IMR-90 (cell line): Measurements from ENCODE around the gene TBC1D22B.

ENCODE experiments used
- POLR2A ChIP-seq: IDR thresholded peaks from 2 replicates; pipeline ENCODE4 v1.6.1; 2012; ENCODE audit warnings: mild to moderate bottlenecking, low read depth, low read length
- RFX5 ChIP-seq: IDR thresholded peaks from 2 replicates; pipeline ENCODE4 v1.8.0; 2012; ENCODE audit warnings: low read depth, mild to moderate bottlenecking, low read length, moderate library complexity
- TF ChIP-seq, protein P1 (sequence below): conservative IDR thresholded peaks from 2 replicates; pipeline ENCODE4 v1.5.1; 2012; ENCODE audit warnings: mild to moderate bottlenecking, low read depth, low read length, improper control_type of control experiment
- TF ChIP-seq, protein P2 (sequence below): fragments of 150-350 bp; IDR thresholded peaks from 2 replicates; pipeline ENCODE4 v1.6.1; 2016; ENCODE audit warnings: low read depth, mild to moderate bottlenecking, low read length, moderate library complexity, borderline replicate concordance
- TF ChIP-seq, protein P3 (sequence below): fragments of 150-350 bp; IDR thresholded peaks from 2 replicates; pipeline ENCODE4 v1.6.1; 2017; ENCODE audit warnings: mild to moderate bottlenecking, antibody characterized with exemption, low read length, low read depth

DNA sequence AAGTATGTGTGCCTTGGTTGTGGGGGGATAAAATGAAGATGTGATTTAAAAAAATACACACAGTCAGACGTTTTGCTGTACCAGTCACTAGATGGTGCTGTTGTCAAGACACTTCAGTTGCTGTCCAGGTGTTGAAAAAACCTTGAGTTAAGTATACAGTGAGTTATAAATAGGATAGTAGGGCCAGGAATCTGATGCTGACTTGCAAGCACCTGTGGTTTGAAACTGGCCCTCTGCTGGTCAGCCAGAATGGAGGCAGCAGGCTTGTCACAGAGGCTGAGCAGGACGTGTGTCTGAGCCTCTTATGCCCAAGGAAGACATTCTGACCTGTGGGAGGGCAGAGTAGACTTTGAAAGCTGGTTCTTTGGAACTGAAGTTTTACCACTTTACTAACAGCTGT, 124.0 kb downstream of the TBC1D22B start:
- TF ChIP-seq, protein P1, sequence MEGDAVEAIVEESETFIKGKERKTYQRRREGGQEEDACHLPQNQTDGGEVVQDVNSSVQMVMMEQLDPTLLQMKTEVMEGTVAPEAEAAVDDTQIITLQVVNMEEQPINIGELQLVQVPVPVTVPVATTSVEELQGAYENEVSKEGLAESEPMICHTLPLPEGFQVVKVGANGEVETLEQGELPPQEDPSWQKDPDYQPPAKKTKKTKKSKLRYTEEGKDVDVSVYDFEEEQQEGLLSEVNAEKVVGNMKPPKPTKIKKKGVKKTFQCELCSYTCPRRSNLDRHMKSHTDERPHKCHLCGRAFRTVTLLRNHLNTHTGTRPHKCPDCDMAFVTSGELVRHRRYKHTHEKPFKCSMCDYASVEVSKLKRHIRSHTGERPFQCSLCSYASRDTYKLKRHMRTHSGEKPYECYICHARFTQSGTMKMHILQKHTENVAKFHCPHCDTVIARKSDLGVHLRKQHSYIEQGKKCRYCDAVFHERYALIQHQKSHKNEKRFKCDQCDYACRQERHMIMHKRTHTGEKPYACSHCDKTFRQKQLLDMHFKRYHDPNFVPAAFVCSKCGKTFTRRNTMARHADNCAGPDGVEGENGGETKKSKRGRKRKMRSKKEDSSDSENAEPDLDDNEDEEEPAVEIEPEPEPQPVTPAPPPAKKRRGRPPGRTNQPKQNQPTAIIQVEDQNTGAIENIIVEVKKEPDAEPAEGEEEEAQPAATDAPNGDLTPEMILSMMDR, result peak; percentile 54
- TF ChIP-seq POLR2A (no peak), RFX5 (no peak)
- TF ChIP-seq, protein P2, sequence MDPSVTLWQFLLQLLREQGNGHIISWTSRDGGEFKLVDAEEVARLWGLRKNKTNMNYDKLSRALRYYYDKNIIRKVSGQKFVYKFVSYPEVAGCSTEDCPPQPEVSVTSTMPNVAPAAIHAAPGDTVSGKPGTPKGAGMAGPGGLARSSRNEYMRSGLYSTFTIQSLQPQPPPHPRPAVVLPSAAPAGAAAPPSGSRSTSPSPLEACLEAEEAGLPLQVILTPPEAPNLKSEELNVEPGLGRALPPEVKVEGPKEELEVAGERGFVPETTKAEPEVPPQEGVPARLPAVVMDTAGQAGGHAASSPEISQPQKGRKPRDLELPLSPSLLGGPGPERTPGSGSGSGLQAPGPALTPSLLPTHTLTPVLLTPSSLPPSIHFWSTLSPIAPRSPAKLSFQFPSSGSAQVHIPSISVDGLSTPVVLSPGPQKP, result no peak
- TF ChIP-seq, protein P3, sequence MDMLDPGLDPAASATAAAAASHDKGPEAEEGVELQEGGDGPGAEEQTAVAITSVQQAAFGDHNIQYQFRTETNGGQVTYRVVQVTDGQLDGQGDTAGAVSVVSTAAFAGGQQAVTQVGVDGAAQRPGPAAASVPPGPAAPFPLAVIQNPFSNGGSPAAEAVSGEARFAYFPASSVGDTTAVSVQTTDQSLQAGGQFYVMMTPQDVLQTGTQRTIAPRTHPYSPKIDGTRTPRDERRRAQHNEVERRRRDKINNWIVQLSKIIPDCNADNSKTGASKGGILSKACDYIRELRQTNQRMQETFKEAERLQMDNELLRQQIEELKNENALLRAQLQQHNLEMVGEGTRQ, result no peak
